Stomach (tissue), 9 donors: ENCODE measurements around the gene ANGPTL4. TPM values are rescaled to one million over a fixed set of nuclear protein-coding genes. Genes with fewer than 3 reads are reported as not detected.

Source experiments
- DNase-seq, 2 donors: peaks; one replicate each; pipeline versions ENCODE4 v3.0.0 to v3.0.0-alpha.2; 2013 to 2019
- H3K27ac ChIP-seq, 5 donors: fragments of 200-600 bp in 4 of 5; sonication (generic) in 4 of 5; one replicate each; pipeline ENCODE4 v1.5.1; 2013 to 2019; ENCODE audit warnings: mild to moderate bottlenecking in 1 of 5, moderate library complexity in 1 of 5
- H3K27me3 ChIP-seq, 3 donors: fragments of 200-600 bp; sonication (generic); one replicate each; pipeline ENCODE4 v1.5.1; 2017 to 2019; ENCODE audit warnings: mixed run types in 1 of 3
- H3K36me3 ChIP-seq, 4 donors: fragments of 200-600 bp; sonication (generic); 1 replicate in 3 of 4; 2 replicates in 1 of 4; pipeline ENCODE4 v1.5.1; 2016 to 2019
- H3K4me1 ChIP-seq, 4 donors: fragments of 200-600 bp; sonication (generic); one replicate each; pipeline ENCODE4 v1.5.1; 2016 to 2019
- H3K4me3 ChIP-seq, 4 donors: fragments of 200-600 bp; sonication (generic) in 3 of 4; one replicate each; pipeline ENCODE4 v1.5.1; 2016 to 2019; ENCODE audit warnings: mild to moderate bottlenecking in 1 of 4
- H3K9me3 ChIP-seq, 4 donors: fragments of 200-600 bp; sonication (generic); one replicate each; pipeline ENCODE4 v1.5.1; 2016 to 2019
- CTCF ChIP-seq, 7 experiments: fragments of 450-650 bp in 4 of 7; fragments of 200-600 bp in 3 of 7; sonication (generic) in 3 of 7; IDR thresholded peaks; one replicate each; pipeline ENCODE4 v1.5.1; 2016 to 2019; ENCODE audit warnings: antibody characterized with exemption in 7 of 7, control low read depth in 2 of 7, mild to moderate bottlenecking in 1 of 7
- EP300 ChIP-seq: sonication (generic); formaldehyde crosslinking; IDR thresholded peaks from one replicate; pipeline ENCODE4 v1.6.1; 2017; ENCODE audit warnings: antibody characterized with exemption
- POLR2A ChIP-seq, 4 donors: fragments of 450-650 bp; IDR thresholded peaks; one replicate each; pipeline ENCODE4 v1.6.1; 2016; ENCODE audit warnings: antibody characterized with exemption in 4 of 4, control low read depth in 2 of 4, mild to moderate bottlenecking in 1 of 4, moderate library complexity in 1 of 4
- POLR2AphosphoS5 ChIP-seq, 3 donors: sonication (generic); formaldehyde crosslinking; IDR thresholded peaks; one replicate each; pipeline ENCODE4 v1.6.1; 2016; ENCODE audit warnings: antibody characterized with exemption in 3 of 3
- WGBS, 5 donors: extraction: QIAGEN DNeasy Blood & Tissue Kit in 3 of 5; methylation state at CpG; one replicate each; pipeline versions ENCODE4 v1.1.5 to v1.1.7; 2013 to 2018; 5-methylcytosine and 5-hydroxymethylcytosine counted together
- intact Hi-C: fragments of 100-400 bp; cut with DNase I; formaldehyde crosslinking; loops from one replicate; pipeline ENCODE4 v1.15.1; 2023; ENCODE audit warnings: low total_unique reads
- polyA plus RNA-seq, 3 donors: library from polyadenylated mRNA; stranded (reverse); fragments of 200-250 nt; gene quantifications; one replicate each; pipeline ENCODE4 v1.2.3, GENCODE V29; 2013
- total RNA-seq, 5 donors: library from RNA; depleted of rRNA; stranded (reverse); fragments of >200 nt; gene quantifications; one replicate each; pipeline versions ENCODE4 v1.1.0 to v1.2.3, GENCODE V29; 2014 to 2016
- donor health status: healthy with polysubstance abuse.
- donor health status: Bipolar disorder and iron deficiency.
- donor health status: healthy.

Gene ANGPTL4
- total and polyA plus RNA-seq, 8 donors, result 4.1 to 276 (median 21.4) TPM

GRCh38 chr19:8396563-8397203, 32.7 kb downstream of the ANGPTL4 start:
- peak; percentile 75 to 80 for DNase-seq
- Histone ChIP-seq H3K27me3 (no peaks in the 10 kb centered on the region), H3K4me1 (peaks cover 51 to 69% (median 67%) of the 10 kb centered on the region in 4 donors), H3K36me3 (peaks cover 18 to 38% (median 34%) of the 10 kb centered on the region in 4 donors), H3K27ac (peak overlapping the region in 4 of 5 donors; percentile 11 to 100 (median 48)), H3K4me3 (no peak overlapping the region), H3K9me3 (no peaks in the 10 kb centered on the region)
- WGBS, 5 donors, result 34 to 59% (median 42%) methylated on average over 17 to 22 of the region's 22 CpGs
- intact Hi-C loops, result no loop called here
- peak in 4 of 7 experiments; percentile 35 to 68 (median 56) for TF ChIP-seq CTCF (IDR thresholded peaks at IDR 0.05)
- TF ChIP-seq POLR2AphosphoS5 (IDR thresholded peaks at IDR 0.05), result peak in 1 of 3 donors; percentile 24
- no peak for TF ChIP-seq POLR2A (IDR thresholded peaks at IDR 0.05)

GRCh38 chr19:8397271-8397670, 33.3 kb downstream of the ANGPTL4 start:
- no peak overlapping the region for H3K4me3 ChIP-seq
- intact Hi-C loops, result no loop called here
- H3K9me3 ChIP-seq, result no peaks in the 10 kb centered on the region
- H3K27ac ChIP-seq, result peak overlapping the region in 4 of 5 donors; percentile 11 to 100 (median 48)
- TF ChIP-seq POLR2AphosphoS5 (IDR thresholded peaks at IDR 0.05), result no peak
- no peak for TF ChIP-seq CTCF (IDR thresholded peaks at IDR 0.05)
- no peak for TF ChIP-seq EP300
- TF ChIP-seq POLR2A (IDR thresholded peaks at IDR 0.05), result no peak
- H3K27me3 ChIP-seq, result no peaks in the 10 kb centered on the region
- H3K4me1 ChIP-seq, result peaks cover 45 to 64% (median 61%) of the 10 kb centered on the region in 4 donors
- no peak for DNase-seq
- H3K36me3 ChIP-seq, result peaks cover 24 to 44% (median 40%) of the 10 kb centered on the region in 4 donors
- WGBS, 5 donors, result 48 to 54% (median 51%) methylated on average over 7 of the region's 7 CpGs

- H3K4me1 ChIP-seq, result peaks cover 40 to 58% (median 56%) of the 10 kb centered on the region in 4 donors
- TF ChIP-seq CTCF (IDR thresholded peaks at IDR 0.05) (no peak), POLR2A (IDR thresholded peaks at IDR 0.05) (no peak)
- WGBS, 5 donors, result 69 to 86% (median 79%) methylated on average over 6 to 10 of the region's 10 CpGs
- peak overlapping the region in 3 of 5 donors; percentile 37 to 100 (median 60) for H3K27ac ChIP-seq
- peaks cover 30 to 49% (median 45%) of the 10 kb centered on the region in 4 donors for H3K36me3 ChIP-seq
- DNase-seq, result no peak
- H3K4me3 ChIP-seq, result no peak overlapping the region
- H3K27me3 ChIP-seq, result no peaks in the 10 kb centered on the region
- intact Hi-C loops, result no loop called here
- H3K9me3 ChIP-seq, result no peaks in the 10 kb centered on the region
These were observed 33.9 kb downstream of the ANGPTL4 start for GRCh38 chr19:8397746-8398310.

- no peaks in the 10 kb centered on the region for H3K9me3 ChIP-seq
- no peak for DNase-seq
- intact Hi-C loops, result no loop called here
- 30 to 68% (median 57%) methylated on average over 4 to 9 of the region's 9 CpGs for WGBS, 5 donors
- peak overlapping the region in 1 of 5 donors; percentile 14 for H3K27ac ChIP-seq
- H3K4me3 ChIP-seq, result no peak overlapping the region
- peaks cover 35 to 53% (median 51%) of the 10 kb centered on the region in 4 donors for H3K4me1 ChIP-seq
- no peak for TF ChIP-seq EP300
- no peak for TF ChIP-seq CTCF (IDR thresholded peaks at IDR 0.05)
- no peak for TF ChIP-seq POLR2A (IDR thresholded peaks at IDR 0.05)
- TF ChIP-seq POLR2AphosphoS5 (IDR thresholded peaks at IDR 0.05), result no peak
- peaks cover 35 to 54% (median 51%) of the 10 kb centered on the region in 4 donors for H3K36me3 ChIP-seq
- H3K27me3 ChIP-seq, result no peaks in the 10 kb centered on the region
These were observed 34.4 kb downstream of the ANGPTL4 start for GRCh38 chr19:8398311-8398771.
